Activated CD4-positive, CD25-positive, alpha-beta regulatory T cell treated with anti-CD3 and anti-CD28 coated beads, Interleukin-2, amount 50 U/mL, for 24 hours (primary cell): Measurements from ENCODE around the gene ADH1A.
"Not testable (repeated sequence)": the region's sequence is repeated elsewhere in the genome, so short reads cannot be mapped to it uniquely, and the experiment has no call there.

Experiments
- ATAC-seq, 2 donors: fragments of 150-1000 bp; cut with Tn5 transposase; one replicate each; pipeline ENCODE4 v1.10.0; 2021; ENCODE audit warnings: mild to moderate bottlenecking in 1 of 2, moderate library complexity in 1 of 2

ADH1A gene

GRCh38 chr4:99290848-99291786 is at the start of gene ADH1A:
ADH1A (minus strand) TSS chr4:99290985; CDS start chr4:99290914, 71 bp downstream.
- ATAC-seq: no peak

DNA sequence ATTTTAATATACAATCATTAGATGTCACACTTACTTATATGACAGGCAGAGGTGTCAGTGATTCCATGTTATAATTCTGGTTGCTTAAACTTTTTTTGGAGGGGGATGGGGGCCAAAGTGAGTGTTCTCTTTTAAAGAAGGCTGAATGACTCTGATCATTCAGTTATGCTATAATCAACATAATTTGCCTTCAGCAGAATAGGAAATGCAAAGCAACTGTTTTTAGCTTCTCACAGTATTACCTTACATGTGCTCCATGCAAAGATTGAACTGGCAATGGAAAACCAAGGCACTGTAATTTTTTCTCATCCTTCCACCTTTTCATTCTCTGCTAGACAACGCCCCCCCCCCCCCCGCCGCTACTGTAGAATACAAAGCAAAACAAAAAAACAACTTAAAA is 48.4 kb upstream of the ADH1A start:
- ATAC-seq: no peak

DNA sequence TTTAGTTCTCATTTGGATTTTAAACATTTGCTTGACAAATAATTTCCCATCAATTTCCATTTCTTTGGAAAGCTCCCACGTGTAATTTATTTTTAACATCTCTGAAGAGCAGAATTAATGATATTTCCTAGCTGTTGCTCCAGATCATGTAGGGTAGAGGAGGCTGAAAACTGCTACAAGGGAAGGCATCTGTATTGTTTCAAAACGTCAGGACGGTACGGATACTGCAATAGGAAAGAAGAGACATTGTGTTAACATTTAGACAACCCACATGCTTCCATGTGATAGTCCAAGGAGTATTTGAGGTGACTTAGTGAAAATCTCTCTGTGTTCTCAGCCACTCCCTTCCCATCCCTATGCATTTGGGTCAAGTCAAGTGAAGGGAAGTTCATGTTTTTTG is 45.8 kb upstream of the ADH1A start:
- no peak for ATAC-seq

DNA sequence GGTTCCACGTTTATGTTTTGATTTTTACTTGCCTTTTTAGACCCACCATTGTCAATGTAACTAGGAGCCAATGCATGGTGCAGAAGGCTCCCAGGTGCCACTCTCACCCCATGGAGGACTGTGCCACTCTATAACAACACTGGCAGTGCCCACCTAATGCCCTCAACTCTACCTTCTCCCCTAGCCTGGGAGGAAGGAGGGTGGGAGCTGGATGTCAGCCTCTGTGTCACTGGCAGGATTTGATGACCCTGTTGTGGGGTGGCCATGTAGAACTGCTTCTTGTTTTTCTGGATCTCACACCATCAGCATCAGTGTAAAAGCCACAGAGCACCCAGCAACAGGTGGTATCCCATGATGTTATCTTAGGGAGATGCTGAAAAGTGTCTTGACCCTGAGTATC is 44.1 kb upstream of the ADH1A start:
- ATAC-seq: no peak

GRCh38 chr4:99330648-99331047 is 39.9 kb upstream of the ADH1A start:
- ATAC-seq: no peak

GRCh38 chr4:99329876-99330275 is 39.1 kb upstream of the ADH1A start:
- ATAC-seq: no peak

GRCh38 chr4:99324979-99325378 is 34.2 kb upstream of the ADH1A start:
- no peak for ATAC-seq

DNA sequence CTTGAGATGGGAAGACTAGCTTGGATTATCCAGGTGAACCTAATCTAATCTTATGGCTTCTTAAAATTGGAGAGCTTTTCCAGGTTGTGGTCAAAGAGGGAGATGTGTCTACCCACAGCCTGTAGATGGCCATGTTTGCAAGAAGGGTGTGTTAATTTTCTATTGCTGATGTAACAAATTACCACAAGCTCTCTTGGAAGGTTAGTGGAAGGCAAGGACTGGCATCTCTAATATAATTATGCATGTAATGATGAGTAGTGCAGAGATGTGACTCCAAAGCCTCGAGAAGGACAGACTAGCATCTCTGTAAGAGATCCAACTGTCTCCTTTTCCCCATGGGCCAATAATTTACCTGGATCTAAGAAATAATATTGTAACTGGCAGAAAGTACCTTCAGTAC is 33.6 kb upstream of the ADH1A start:
- ATAC-seq: no peak

- ATAC-seq: no peak
Measured at GRCh38 chr4:99323756-99324155, 33.0 kb upstream of the ADH1A start.

DNA sequence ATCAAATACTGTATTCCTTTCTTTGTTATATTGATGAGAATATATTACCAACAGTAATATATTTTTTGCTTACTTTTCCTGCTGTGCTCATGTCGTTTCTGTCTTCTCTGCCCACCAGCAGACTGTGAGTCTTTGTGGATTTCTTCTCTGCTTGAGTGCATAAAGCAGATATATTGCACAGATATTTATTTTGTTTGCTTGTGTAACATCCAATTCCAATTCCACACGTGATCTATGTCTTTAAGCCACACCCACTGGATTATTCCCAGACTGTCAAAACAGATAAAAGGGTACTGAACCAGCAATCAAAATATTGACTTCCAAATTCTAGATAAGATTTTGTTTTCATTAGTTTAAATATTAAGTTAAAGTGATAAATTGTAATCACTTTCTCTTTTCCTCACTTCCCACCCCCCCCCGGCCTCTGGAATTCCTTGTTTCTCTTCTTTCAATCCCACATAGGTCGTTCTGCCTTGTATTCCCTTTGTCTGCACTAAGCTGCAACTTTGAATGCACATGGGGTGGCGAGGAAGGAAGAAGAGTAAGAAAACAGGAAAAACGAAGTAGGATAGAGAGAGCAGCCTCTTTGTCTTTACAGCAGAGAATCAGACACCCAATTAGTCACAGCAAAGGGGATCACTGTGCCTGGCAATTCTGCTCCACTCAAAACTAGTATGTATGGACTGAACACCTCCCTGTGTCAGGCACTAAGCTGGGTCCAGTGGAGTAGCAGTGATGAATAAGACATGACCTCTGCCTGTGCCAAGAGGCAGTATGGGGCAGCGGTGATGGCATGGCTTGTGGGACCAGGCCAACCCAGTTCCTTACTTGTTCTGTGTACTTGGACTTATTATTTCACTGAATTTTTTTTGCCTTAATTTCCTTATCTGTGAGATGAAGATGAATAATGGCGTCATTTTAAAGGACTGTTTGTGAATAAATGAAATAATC is 30.7 kb upstream of the ADH1A start, which contains the start of gene ADH1B:
Gene ADH1B, minus strand, starts transcription at position 161 of the 951 bp plus-strand sequence. Its CDS starts 70 bp downstream, at position 91.
- no peak for ATAC-seq

DNA sequence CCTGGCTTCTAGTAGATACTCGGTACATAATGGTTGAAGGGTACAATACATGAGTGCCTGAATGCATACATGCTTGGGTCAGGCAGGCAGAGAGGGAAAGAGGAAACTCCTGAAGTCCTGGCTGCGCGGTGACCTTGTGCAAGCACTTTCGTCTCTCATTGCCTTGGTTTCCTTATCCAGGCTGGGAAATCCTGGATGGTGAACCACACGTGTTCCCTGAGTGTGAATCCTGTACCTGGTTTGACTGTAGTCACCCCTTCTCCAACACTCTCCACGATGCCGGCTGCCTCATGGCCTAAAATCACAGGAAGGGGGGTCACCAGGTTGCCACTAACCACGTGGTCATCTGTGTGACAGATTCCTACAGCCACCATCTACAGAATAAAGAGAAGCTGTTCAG is 27.0 kb upstream of the ADH1A start:
- not testable (repeated sequence) for ATAC-seq

DNA sequence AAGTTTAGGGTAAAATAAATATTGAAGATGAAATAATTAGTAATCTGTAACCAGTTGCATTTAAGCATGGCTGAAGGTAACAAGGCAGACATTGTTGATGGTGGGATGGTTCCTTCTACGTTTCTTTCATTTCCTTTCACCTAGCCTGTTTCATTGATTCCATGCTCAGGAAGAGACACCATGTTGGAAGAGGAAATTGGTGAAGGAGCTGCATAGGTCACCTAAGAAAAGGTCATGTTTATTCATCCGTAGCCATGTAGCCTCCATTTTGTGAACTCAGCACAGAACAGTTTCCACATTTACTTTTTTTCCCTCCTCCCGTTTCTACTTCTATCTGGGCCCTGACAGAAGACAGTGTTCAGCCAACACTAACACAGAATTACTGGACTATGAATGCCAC is 26.6 kb upstream of the ADH1A start:
- ATAC-seq: no peak

DNA sequence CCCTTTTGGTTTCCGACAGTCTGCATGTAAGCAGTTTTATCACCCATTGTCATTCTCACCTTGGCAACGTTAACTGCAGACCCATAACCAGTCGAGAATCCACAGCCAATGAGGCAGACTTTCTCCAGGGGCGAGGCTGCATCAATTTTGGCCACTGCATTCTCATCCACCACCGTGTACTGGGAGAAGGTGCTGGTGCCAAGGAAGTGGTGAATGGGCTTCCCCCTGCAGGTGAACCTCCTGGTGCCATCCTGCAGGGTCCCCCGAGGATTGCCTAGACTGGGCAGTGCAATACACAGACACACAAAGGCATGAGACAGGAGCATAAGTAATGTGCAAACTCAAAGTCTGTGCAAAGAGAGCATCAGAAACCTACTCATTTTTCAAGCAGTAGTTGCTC is 25.1 kb upstream of the ADH1A start:
- no peak for ATAC-seq

DNA sequence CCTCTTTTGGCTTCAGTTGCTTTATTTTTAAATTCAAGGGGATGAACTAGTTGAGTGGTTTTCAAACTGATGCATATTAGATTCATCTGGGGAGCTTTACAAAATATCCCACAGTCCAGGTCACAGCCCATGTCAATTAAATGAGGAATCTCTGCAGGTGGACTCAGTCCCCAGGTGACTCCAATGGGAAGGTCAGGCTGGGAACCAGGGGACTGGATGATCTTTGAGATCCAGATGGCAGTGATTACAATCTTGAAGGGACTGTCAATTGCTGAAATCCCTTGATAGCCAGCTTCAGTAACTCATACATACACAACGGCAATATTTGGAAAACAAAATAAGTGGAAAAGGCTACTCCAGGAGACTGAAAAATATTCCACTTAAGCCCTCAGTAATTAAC is 23.4 kb upstream of the ADH1A start:
- no peak for ATAC-seq

- ATAC-seq: no peak
Measured at GRCh38 chr4:99310389-99310788, 19.6 kb upstream of the ADH1A start.

- ATAC-seq: no peak
Measured at GRCh38 chr4:99305638-99306400, 15.0 kb upstream of the ADH1A start.

- no peak for ATAC-seq
Measured at GRCh38 chr4:99301376-99302164, 10.8 kb upstream of the ADH1A start.

DNA sequence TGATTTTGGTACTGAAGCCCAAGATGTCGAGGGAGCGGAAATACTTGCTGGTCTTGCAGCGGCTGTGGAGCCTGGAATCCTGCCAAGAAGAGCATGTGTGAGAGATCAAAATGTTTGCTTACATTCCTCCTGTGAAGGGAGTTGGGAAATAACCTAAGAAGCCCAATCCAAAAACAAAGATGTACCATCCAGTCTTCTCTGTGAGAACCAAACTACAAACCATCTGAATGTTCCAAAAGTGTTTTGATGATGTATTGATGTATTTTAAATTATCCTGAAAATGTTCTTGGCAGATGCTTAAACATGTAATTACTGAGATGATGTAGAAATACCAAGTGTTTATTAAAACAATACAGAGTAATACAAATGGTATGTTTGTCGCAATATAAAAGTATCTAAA is 10.1 kb upstream of the ADH1A start:
- ATAC-seq: no peak

DNA sequence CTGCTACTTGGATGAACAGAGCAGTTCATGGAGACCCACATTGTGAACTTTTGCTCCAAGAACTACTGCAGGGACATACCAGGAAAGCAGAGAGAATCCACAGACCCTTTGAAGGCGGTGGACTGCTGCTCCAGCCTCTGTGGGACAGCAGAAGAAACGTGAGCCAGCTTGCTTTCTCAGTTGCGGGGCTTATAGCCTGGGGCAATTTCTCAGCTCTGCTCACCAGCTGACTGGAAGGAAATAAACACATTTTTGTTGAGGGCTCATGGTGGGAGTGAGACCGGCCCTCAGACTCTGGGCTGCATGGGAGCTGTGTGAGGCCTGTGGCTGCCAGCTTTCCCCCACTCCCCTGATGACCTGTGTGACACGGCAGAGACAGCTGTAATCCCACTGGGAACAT is 2.6 kb upstream of the ADH1A start:
- no peak for ATAC-seq

DNA sequence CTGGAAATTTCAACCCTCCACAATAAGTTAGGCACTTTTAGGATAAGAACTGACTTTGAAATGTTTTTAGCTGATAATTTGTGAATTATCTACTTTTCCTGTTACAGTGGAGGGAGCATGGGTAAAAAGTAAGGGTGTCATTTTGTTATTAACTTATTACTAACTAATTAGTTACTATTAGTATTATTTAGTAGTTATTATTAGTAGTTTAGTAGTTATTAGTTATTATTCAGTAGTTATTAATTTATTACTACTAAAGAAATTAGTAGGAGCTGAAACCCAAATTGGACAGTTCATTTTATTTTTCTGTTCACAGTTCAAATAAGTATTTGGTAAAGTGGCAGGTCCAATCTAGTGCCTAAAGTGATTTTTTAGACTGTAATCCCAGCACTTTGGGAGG is 5.4 kb downstream of the ADH1A start:
- no peak for ATAC-seq

- ATAC-seq: no peak
Measured at GRCh38 chr4:99282731-99283130, 8.1 kb downstream of the ADH1A start.

- no peak for ATAC-seq
Measured at GRCh38 chr4:99281261-99281660, 9.5 kb downstream of the ADH1A start.
